HG02610 (cell line): ENCODE measurements around the gene PRADC1.

Experiments
- ATAC-seq: cut with Tn5 transposase; IDR thresholded peaks from one replicate; pipeline ENCODE4 v1.9.1; 2021; ENCODE audit warnings: mild to moderate bottlenecking, moderate library complexity; ENCODE audit not compliant: unreplicated experiment

The PRADC1 gene

GRCh38 chr2:73238149-73238548 is 5.1 kb upstream of the PRADC1 start:
- ATAC-seq = no peak

GRCh38 chr2:73237168-73237567 is 4.1 kb upstream of the PRADC1 start:
- no peak for ATAC-seq

GRCh38 chr2:73235315-73236028 is 2.4 kb upstream of the PRADC1 start:
- ATAC-seq = no peak

- peak; percentile 64 for ATAC-seq
Observed at GRCh38 chr2:73233932-73234832, 1.1 kb upstream of the PRADC1 start, which contains the start of gene CCT7. CCT7 (plus strand) TSS chr2:73234308; CDS start chr2:73234379, 71 bp downstream.

- ATAC-seq = no peak
Observed at GRCh38 chr2:73232403-73233153, 461 bp downstream of the PRADC1 start.

GRCh38 chr2:73228631-73229030 is 4.4 kb downstream of the PRADC1 start:
- no peak for ATAC-seq

GRCh38 chr2:73227086-73227485 is 6.0 kb downstream of the PRADC1 start:
- ATAC-seq = no peak

GRCh38 chr2:73225513-73226360 is 7.3 kb downstream of the PRADC1 start:
- no peak for ATAC-seq

GRCh38 chr2:73223821-73224220 is 9.2 kb downstream of the PRADC1 start:
- no peak for ATAC-seq

- ATAC-seq = no peak
Observed at GRCh38 chr2:73218298-73218697, 14.7 kb downstream of the PRADC1 start.

GRCh38 chr2:73217826-73218225 is 15.2 kb downstream of the PRADC1 start:
- ATAC-seq = no peak

- ATAC-seq = no peak
Observed at GRCh38 chr2:73217160-73217559, 15.9 kb downstream of the PRADC1 start.

GRCh38 chr2:73215254-73215653 is 17.8 kb downstream of the PRADC1 start:
- ATAC-seq = no peak

- peak; percentile 90 for ATAC-seq
Observed at GRCh38 chr2:73214120-73215035, 18.7 kb downstream of the PRADC1 start, which contains the start of gene SMYD5. SMYD5 (plus strand) TSS chr2:73214245; CDS start chr2:73214267, 22 bp downstream.

GRCh38 chr2:73212448-73213176 is 20.4 kb downstream of the PRADC1 start:
- peak; percentile 66 for ATAC-seq

- no peak for ATAC-seq
Observed at GRCh38 chr2:73212098-73212447, 21.0 kb downstream of the PRADC1 start.

GRCh38 chr2:73210696-73211095 is 22.3 kb downstream of the PRADC1 start:
- no peak for ATAC-seq

- ATAC-seq = no peak
Observed at GRCh38 chr2:73210019-73210418, 23.0 kb downstream of the PRADC1 start.

- no peak for ATAC-seq
Observed at GRCh38 chr2:73208258-73208657, 24.8 kb downstream of the PRADC1 start.
